ENCODE data around the gene RAB5A. TPM values are rescaled to one million over a fixed set of nuclear protein-coding genes. Genes with fewer than 3 reads are reported as not detected.

The RAB5A gene
- total and polyA plus RNA-seq, 2 of the 4 experiments (the other 2 are of a cell fraction): 33.3 to 46.4 TPM

DNA sequence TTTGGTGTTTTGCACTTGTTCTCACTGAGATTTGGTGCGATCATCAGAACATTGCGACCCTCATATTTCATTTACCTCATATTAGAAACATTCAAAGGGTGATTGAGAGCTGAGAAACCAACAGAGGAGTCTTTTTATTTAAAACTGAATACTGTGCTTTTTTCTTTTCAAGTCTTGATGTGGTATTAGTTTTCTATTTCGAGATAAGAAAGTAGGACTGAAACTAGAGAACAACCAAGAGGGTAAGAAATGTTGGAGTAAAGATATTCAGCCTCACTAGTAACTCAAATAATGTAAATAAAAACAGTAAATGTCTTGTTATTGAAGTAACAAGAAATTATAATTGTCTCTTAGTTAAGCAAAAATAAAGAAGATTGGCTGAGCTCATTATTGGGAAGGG, 39.4 kb upstream of the RAB5A start:
- no CpG with 5 or more reads among the region's 3 CpGs for WGBS, 2 experiments (ENCODE audit: extremely low coverage in 2 of 2, insufficient read length in 1 of 2)
- dilution Hi-C loops (cut with HindIII; ENCODE audit: low sequenced_read_pairs, unreplicated experiment): no loop called here
- H3K9ac ChIP-seq (ENCODE audit: low read depth, low read length): no peak overlapping the region
- TF ChIP-seq, protein P1, sequence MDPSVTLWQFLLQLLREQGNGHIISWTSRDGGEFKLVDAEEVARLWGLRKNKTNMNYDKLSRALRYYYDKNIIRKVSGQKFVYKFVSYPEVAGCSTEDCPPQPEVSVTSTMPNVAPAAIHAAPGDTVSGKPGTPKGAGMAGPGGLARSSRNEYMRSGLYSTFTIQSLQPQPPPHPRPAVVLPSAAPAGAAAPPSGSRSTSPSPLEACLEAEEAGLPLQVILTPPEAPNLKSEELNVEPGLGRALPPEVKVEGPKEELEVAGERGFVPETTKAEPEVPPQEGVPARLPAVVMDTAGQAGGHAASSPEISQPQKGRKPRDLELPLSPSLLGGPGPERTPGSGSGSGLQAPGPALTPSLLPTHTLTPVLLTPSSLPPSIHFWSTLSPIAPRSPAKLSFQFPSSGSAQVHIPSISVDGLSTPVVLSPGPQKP (IDR thresholded peaks at IDR 0.05; ENCODE audit: borderline replicate concordance, low read depth, low read length): no peak
- no peak for TF ChIP-seq CHD1 (IDR thresholded peaks at IDR 0.05; ENCODE audit: low read depth, low read length)
- no peak for TF ChIP-seq RCOR1 (IDR thresholded peaks at IDR 0.05; ENCODE audit: insufficient replicate concordance, low read length)
- TF ChIP-seq NFE2L2 (IDR thresholded peaks at IDR 0.05; ENCODE audit: low read depth, low read length): no peak
- TF ChIP-seq BHLHE40 (IDR thresholded peaks at IDR 0.05; ENCODE audit: low read depth, low read length): no peak
- TF ChIP-seq, protein P2, sequence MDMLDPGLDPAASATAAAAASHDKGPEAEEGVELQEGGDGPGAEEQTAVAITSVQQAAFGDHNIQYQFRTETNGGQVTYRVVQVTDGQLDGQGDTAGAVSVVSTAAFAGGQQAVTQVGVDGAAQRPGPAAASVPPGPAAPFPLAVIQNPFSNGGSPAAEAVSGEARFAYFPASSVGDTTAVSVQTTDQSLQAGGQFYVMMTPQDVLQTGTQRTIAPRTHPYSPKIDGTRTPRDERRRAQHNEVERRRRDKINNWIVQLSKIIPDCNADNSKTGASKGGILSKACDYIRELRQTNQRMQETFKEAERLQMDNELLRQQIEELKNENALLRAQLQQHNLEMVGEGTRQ (IDR thresholded peaks at IDR 0.05; ENCODE audit: low read depth, low read length): no peak
- H4K5ac ChIP-seq (ENCODE audit: low read depth, low read length): no peak overlapping the region
- no peak overlapping the region for H2AK5ac ChIP-seq (ENCODE audit: low read depth, low read length)
- no peak overlapping the region for H2BK20ac ChIP-seq (ENCODE audit: low read depth, low read length)
- no peak for DNase-seq
- H3K56ac ChIP-seq (ENCODE audit: extremely low read depth, insufficient read depth, low read length): no peak overlapping the region
- no peaks in the 10 kb centered on the region for H4K20me1 ChIP-seq (ENCODE audit: insufficient read depth, low read length)
- no peaks in the 10 kb centered on the region for H3K4me1 ChIP-seq (ENCODE audit: control insufficient read depth, insufficient read depth, low read length)
- H3K9me3 ChIP-seq (ENCODE audit: control insufficient read depth, insufficient read depth, low read length): no peaks in the 10 kb centered on the region
- no peak overlapping the region for H3K18ac ChIP-seq (ENCODE audit: low read depth, low read length)
- H3K27ac ChIP-seq (ENCODE audit: insufficient read depth, low read length): no peak overlapping the region
- H2AFZ ChIP-seq (replicated peaks; ENCODE audit: low read length, poor library complexity): no peak overlapping the region
- intact Hi-C loops (cut with micrococcal nuclease): no loop called here
- no peaks in the 10 kb centered on the region for H3K27me3 ChIP-seq (ENCODE audit: control insufficient read depth, insufficient read depth, low read length)
- H3K4me2 ChIP-seq (ENCODE audit: low read depth, low read length): no peak overlapping the region
- CTCF ChIA-PET: no interaction called here
- H2BK5ac ChIP-seq (ENCODE audit: low read depth, low read length, poor library complexity, severe bottlenecking): no peak overlapping the region
- no peak overlapping the region for H3K14ac ChIP-seq (replicated peaks; ENCODE audit: low read depth, low read length)
- no peaks in the 10 kb centered on the region for H3K9me1 ChIP-seq (ENCODE audit: insufficient read depth, low read length)
- no TSS peak for BruUV-seq (replicated peaks)
- no peak overlapping the region for H2BK15ac ChIP-seq (ENCODE audit: low read depth, low read length)
- no peak for ATAC-seq (ENCODE audit: low read depth)
- H4K8ac ChIP-seq (ENCODE audit: low read depth in 2 of 2, low read length in 2 of 2): no peak overlapping the region
- in situ Hi-C loops (cut with MboI; ENCODE audit: low sequenced_read_pairs): no loop called here
- no peak overlapping the region for H3K4me3 ChIP-seq (ENCODE audit: insufficient read depth, low read depth, low read length)
- H3K23ac ChIP-seq (ENCODE audit: low read depth, low read length): no peak overlapping the region
- H2BK120ac ChIP-seq (ENCODE audit: low read depth, low read length): no peak overlapping the region
- no peaks in the 10 kb centered on the region for H3K36me3 ChIP-seq (ENCODE audit: control insufficient read depth, insufficient read depth, low read length)
- no peaks in the 10 kb centered on the region for H3K79me1 ChIP-seq (ENCODE audit: low read depth in 1 of 2, low read length in 2 of 2)
- H2AK9ac ChIP-seq (replicated peaks; ENCODE audit: low read depth, low read length, poor library complexity): no peak overlapping the region
- H3K4ac ChIP-seq (ENCODE audit: low read depth, low read length): no peak overlapping the region
- POLR2A ChIA-PET (ENCODE audit: unreplicated experiment): interaction anchor here (0.6 kb wide), 1 partner anchor 12 kb away, joined by 3 read pairs; no protein-coding TSS in a partner anchor
- H4K91ac ChIP-seq (ENCODE audit: insufficient read depth, low read depth, low read length): no peak overlapping the region

Measured in IMR-90 (cell line).